GM21390 (cell line): ENCODE results near the gene RBBP8NL.

Experiments
- ATAC-seq: cut with Tn5 transposase; IDR thresholded peaks from one replicate; pipeline ENCODE4 v1.9.1; 2021; ENCODE audit not compliant: unreplicated experiment

Gene RBBP8NL

DNA sequence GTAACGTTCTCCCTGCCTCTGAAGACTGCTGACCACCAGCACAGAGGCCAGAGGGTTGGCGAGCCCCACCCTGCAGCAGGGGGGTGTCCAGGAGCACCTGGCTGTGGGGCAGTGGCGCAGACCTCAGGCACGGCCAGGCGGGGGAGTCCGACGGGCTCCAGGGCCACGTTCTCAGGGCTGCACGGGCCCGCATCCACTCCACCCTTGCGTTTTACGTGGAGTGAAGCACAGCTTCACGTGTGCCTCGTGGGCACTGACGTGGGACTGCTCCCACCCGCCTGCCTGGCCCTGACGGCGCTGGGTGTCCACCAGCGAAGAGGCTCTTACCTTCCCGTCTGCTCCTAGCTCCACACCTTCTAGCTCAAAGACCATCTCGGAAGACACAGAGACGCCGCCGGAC lies 33.5 kb downstream of the RBBP8NL start:
- no peak for ATAC-seq

DNA sequence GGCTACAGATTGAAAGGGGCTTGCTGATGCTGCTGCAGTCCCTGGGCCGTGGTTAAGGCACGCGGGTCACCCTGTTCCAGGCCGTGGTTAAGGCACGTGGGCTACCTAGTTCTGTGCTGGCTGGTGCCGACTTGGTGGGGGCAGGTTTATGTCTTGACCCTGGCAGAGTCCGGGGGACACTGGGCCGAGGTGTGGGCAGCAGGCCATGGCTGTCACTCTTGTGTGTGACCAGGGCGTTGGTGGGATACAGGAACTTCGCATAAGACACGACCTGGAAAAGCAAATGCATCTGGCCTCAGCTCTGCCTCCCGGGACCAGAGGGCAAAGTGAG lies 34.0 kb downstream of the RBBP8NL start:
- no peak for ATAC-seq

DNA sequence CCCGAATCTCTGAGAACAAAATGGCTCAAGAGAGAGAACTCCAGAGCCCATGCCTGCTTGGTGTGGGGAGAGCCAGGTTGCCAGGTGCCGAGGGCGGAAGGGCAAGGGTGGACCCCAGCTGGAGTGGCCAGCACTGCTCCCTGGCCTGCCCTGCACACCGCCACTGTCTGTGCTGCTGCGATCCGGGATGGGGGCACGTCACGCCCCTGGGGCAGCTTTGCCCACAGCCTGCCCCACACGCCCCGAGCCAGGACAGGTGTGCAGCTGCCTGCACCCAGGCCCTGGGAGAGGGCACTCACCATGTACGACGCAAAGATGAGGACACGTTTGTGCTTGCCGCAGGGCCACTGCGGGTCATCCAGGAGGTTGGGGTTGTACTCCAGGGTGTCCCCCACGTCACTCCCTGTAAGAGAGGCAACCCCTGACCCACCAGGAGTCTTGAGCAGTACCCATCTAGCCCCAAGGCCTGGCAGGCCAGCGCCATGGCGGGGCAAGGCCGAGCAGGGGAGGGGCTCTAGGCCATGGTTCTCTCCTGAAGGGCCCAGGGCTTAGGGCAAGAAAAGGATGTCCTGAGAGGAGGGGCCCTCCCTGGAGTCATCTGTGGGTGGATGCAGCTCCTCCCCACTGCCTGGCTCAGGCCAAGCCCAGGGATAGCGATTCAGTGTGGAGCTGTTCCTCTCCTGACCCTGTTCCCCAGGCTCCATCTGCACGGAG lies 34.6 kb downstream of the RBBP8NL start:
- no peak for ATAC-seq

DNA sequence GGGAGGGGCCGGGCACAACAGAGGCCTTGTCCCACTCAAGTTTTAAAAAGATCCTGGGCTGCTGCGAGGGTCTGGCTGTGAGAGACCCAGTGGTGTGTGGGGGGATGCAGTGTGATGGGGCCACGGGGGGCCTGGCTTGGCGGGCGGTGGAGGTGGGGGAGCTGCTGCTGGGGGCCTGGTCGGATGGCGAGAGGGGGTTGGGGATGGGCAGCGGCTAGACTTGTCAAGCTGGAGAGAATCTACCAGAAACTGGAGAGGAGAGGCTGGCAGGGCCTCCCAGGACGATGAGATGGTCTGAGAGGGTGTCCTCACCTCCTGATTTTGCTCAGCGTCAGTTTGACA lies 35.3 kb downstream of the RBBP8NL start:
- no peak for ATAC-seq

DNA sequence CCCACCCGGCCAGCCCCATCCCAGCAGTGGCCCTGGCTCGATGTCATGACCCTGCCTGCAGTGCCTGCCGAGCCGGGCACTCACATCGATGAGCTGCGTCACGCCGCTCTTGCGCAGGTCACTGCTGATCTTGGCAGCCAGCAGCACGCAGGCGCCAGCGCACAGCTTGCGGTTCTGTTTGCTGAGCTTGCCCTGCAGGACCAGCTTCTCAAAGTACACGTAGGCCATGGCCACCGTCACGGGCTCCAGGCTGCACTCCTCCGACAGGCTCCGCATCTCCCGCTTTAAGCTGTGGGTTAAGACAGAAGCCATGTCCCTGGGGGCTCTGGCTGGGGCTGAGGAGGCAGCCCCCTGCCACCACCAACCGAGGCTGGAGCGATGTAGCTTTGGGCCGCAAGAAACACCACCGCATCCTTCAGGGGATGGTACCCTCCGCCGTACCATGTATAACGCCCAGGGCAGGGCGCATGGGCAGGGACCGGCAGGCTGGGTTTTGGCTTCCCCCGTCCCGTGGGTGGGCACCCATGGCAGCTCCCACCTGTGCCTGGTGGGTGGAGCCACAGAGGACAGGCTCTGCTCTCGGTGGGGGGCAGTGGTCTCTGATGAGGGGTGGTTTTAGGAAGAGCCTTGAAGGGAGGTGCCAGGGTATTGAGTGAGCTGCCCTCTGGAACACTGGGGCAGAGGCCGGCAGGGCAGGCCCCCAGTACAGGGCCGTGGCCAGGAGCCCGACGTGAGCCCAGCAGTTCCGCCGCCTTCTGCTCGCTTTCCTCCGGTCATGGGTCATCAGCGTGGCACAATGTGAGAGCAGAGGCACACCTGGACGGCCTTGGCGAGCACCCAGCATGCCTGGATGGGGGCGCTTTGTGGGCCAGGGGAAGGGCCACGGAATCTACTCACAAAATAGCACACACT lies 35.9 kb downstream of the RBBP8NL start:
- ATAC-seq, result no peak

DNA sequence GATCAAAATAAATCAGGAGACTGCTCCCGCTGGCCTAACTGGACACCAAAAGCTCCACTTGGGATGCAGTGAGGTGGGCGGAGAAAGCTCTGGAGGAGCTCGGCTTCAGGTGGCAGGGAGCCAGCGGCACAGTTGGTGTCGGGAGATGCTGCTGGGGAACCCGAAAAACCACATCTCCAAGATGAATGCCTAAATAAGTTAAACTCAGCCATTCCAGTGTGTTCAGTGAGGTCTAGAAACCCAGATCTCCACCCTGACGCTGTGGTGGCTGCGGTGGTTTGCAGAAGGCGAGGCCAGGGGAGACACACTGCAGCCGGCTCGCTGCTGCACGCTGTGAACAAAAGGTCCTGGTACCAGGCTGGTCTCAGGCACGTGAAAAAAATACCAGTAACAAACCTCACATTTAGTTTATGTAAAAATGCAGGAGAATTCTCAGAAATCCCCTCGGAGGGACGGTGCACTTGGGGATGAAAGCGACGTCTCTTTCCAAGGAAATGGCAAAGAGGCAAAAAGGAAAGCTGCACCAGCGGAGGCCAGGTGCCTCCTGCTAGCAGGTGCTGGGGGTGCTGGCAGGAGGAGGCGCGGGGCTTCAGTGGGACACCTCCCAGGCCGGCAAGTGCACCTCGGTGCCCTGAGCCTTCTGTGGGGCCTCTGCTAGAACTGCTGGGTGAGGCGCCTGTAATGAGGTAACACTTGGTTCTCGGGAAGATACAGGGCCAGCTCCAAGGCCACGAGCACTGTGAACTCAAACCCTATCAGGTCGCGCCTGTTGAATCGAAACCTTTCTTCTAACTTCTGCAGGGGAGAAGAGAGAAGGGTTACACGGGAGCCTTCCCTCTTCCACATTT lies 36.8 kb downstream of the RBBP8NL start:
- no peak for ATAC-seq

DNA sequence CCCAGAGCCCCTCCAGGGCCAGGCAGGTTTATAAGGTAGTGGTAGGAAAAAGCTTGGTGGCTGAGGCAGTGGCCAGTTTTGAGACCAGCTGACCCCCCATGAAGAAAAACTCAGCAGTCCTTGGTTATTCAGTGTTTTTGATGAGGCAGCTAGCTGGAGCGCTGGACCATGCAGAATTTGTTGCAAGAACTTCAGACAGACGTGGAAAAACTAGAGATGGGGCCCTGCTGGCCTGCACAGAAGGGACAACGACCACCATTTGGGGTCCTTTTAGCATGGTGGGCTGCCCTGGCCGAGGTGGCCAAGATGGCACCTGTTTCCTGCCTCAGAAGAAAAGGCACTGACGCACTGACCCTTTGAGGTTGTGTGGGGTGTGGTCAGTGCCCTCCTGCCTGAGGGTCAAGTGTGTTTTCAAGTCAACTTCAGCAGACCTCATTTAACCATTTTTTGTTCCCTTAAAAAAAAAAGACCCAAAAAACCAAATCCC lies 37.7 kb downstream of the RBBP8NL start:
- ATAC-seq, result no peak

DNA sequence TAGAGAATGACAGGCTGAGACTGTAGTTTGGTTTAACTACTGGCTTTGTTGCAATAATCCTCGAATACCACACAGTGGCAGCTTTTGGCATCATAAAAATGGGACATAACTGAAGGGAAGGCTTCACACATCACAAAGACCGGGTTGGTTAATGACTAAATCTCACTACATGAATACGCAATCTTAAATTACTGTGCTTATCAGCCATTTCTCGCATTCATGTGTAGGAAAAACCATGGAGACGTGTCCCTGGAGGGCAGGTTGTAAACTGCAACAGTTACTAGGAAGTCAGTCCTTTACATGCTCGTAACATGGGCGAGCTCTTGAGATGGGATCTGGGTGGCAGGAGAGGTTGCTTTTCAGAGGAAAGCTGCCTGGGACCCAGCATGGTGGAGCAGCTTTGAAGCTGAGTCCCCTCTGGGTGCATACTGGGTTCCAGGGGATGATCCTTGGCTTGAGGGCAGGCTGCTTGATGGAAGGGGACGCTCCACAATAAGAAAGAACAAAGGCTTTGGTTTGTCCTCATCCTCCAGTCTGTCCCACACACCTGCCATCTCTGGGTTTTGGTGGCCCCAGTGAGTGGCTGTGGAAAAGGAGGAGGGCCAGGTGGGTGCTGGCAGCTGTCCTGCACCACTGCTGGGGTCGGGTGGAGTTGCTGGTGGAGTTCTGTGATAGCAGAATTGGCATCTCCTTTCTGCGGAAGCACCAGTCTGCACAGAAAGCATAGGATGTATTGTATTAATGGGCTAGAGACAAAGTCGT lies 38.3 kb downstream of the RBBP8NL start:
- no peak for ATAC-seq

DNA sequence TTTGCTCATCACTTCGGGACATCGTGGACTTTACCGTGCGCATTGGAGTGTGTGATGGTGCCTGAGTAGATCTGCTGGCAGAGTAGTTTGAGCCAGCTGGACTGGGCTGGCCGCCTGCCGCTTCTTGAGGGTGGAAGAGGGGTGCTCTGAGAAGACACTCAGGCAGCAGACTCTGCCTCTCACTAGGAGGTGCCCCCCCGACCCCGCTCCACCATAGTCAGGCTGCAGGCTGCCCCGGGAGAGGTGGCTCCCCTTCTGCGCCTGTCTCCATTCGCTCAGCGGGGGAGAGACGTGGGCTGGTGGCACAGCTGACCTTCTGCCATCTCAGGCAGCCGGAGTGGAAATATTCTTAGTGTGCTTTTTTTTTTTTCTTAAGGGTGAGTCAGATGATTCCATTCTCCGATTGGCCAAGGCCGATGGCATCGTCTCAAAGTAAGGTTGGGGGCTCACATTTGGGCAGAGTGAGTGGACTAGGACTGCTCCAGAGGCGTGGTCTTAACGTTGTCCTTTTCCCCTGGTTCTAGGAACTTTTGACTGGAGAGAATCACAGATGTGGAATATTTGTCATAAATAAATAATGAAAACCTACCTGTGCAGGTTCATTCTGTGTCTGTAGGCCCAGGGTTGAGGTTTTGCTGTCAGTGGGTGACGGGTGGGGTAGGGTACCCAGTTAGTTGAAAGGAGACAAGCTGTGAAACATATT lies 39.3 kb downstream of the RBBP8NL start:
- no peak for ATAC-seq

DNA sequence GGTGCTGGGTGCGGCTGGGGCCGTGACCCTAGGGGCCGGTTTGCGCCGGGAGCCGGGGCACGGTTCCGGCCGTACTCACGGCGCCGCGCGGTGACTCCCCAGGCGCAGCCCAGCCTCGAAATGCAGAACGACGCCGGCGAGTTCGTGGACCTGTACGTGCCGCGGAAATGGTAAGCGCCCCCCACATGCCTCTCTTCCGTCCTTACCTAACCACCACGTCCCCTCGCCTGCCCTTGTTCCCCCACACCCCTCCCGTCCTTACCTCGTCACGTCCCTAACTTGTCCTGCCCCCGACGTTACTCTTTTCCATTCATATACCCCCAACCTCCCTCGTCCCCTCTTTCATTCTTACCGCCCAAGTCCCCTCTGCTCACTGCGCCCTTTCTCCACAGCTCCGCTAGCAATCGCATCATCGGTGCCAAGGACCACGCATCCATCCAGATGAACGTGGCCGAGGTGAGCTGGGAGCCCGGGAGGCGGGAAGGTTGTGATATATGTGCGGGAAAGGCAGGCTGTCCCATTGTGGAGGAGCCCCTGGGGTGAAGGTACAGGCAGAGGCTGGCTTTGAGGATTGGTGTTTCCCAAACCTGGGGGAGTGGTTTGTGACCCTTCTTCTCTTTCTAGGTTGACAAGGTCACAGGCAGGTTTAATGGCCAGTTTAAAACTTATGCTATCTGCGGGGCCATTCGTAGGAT lies 40.0 kb downstream of the RBBP8NL start:
- no peak for ATAC-seq

DNA sequence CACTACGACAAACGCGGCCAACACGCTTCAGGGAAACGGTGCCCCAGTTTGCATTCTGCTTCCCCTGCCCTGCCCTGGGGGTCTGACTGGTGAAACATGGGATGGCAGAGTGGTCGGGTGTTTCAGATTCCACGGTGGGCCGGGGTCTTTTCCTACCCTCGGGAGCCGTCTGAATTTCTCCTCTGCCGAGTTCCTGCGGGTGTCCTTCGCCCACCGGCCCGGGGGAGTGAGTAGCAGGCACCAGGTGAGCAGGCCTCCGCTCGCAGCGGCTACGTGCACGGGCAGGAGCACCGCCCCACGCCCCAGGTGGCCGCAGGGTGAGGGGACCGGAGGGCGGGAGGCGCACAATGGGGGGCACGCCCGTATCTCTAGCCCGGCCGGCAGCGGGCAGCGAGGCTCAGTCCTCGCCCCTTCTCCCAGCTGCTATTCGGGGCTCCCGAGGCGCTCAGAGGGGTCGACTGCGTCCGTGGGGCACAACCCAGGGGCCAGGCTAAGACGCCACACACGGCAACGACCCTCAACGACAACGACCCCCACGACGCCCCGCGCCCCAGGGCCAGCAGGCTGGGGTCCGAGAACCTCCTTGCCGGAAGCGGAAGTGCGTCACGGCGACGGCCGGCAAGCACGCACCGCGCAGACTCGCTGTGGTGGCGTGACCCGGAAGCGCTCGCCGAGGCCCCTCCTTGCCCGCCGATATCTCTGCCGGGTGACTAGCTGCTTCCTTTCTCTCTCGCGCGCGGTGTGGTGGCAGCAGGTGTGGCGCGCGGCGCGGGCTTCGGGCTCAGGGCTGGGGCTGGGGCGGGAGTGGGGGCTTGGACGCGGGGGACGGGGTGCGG lies 40.7 kb downstream of the RBBP8NL start, which contains the start of gene RPS21:
TSS of gene RPS21 (plus strand) at position 721 of the 836 bp plus-strand sequence. CDS start 236 bp downstream, outside the sequence.
- ATAC-seq, result peak; percentile 78

DNA sequence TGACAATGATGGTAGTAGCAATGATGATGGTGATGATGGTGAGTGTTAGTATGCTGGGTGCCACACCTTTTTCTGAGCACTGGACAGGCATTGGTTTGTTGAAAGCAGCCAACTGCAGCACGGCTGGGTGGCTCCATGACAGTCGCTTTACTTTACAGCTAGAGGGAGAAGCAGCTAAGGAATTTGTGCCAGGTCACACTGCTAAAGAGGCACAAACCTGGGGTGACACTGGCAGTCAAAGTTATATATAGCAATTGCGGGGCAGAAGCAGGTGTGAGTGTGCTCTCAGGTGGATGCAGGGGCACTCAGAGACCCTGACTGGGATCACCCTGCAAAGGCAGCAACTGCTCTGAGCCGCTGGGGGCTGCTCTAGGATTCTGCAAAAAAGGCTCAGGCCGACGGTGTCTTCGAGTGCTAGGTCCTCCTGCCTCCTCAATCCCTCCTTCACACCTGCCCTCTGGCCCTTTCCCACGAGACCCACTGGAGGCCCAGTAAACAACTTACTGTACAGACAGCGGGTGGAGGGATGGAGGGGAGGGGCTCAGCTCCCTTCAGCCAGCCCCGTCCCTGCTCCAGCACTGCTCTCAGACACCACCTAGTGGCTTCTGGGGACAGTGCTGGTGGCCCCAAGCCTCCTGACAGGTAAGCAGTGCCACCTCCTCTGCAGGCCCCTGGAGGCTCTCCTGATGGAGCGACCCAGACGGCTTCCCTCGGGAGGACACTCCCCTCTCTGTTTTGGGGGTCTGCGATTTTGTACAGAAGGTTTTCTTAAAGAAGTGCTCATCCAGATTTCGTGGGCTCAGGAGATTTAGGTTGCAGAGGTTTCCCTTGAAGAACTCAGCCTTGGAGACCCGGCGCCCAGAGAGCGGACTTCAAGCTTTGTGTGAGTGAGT lies 44.8 kb downstream of the RBBP8NL start:
- ATAC-seq, result peak; percentile 50

DNA sequence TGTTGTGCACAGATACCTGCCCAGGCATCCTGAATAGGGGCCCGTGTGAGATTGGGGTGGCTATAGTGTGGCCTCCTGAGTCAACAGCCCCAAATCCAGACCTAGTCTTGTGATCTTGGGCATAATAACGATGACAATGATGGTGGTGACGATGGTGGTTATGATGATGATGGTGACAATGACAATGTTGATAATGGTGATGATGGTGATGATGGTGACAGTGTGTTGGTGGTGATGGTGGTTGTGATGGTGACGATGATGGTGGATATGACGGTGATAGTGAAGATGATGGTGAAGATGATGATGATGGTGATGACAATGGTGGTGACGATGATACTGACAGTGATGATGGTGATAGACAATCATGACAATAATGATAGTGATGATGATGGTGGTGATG lies 45.5 kb downstream of the RBBP8NL start:
- no peak for ATAC-seq

DNA sequence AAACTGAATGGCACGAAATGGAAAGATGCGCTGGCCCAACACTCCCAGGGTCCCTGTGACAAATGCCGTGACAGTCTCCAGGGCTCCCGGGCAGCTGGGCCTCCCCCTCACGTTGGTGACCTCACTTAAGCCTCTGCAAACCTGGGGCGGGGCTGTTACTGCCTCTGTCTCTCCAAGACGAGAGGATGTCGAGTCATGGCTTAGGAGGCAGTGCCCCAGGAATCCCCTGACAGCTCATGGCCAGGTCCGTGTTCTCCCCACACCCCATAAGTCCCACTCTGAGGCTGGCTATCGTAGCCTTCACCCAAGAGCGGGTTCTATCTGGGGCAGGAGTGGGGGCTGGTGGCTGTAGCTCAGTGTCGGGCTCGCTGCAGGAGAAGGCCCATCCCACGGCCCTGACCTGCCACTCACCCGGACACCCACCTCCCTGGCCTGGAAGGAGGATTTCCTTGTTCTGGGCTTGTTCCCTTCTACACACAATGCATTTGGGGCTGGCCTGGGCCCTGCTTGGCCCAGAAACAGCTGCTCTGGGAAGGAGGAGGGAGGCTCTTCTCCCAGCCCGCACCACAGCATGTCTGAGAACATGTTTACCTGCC lies 46.0 kb downstream of the RBBP8NL start:
- no peak for ATAC-seq

DNA sequence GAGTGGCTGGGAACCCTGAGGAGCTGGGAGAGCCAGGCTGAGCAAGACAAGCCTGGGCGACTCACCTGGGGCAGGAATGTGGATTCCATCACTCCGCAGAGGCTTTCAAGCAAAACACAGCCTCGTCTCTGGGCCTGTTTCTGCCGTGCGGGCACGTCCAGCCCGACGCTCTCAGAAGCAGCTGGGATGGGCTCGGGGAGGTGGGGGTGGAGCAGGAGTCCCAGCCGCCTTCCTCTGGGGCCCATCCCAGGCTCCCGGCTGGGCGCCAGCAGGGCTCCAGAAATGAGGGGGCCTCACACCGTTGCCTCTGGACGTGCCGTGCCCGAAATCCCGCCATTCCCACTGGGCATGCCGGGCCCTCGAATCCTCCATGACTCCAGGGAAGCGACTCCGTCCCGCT lies 49.1 kb downstream of the RBBP8NL start:
- no peak for ATAC-seq

DNA sequence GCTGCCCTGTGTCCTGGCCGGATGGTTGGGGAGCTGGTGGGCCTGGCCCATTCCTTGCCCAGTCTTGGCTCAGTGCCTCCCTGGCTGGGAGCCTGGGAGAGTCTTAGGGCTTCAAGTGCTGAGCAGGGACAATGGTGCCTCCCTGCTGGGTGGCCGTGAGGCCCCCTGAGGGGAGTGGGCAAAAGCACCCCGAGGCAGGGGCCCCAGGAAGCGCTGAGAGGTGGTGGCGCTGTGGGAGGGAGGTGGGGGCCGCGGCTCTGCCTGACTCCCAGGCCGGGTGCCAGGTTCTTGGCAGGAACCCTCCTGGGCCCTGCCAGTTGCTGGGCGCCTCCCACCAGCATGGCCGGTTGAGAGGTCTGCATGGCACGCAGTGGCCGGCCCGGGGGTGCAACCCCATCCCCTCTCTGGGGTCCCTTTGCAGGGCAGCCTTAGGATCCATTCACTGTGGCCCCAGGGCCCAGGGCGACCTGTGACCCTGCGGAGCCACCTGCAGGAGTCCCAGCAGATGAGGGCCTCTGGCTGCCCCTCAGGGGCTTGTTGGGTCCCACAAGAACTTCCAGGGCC lies 49.6 kb downstream of the RBBP8NL start:
- no peak for ATAC-seq

DNA sequence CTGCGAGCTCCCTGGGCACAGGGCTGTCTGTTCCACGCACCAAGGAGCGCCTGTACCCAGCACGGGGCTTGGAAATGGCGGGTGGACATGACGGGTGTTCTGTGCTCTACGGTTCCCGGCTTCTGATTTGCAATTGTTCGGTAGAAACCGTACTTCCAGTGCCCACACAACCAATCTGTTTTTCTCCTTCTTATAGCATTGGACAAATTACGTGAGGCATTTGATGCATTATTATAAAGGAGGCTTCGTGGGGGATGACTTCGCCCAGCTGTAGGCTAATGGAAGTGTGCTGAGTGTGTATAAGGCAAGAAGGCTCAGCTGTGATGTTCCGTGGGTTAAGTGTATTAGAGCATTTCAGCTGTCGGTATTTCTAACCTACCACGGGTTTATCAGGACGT lies 50.3 kb downstream of the RBBP8NL start:
- no peak for ATAC-seq
